ENCODE data around the gene FGF21. TPM values are rescaled to one million over a fixed set of nuclear protein-coding genes. Genes with fewer than 3 reads are reported as not detected.

The FGF21 gene
- total RNA-seq, 1 experiment from 2014 or later: 3.0 TPM

GRCh38 chr19:48734625-48735024 is 20.7 kb upstream of the FGF21 start:
- H3K27ac Mint-ChIP-seq (ENCODE audit: unreplicated experiment): peak overlapping the region; percentile 73
- BruUV-seq (replicated peaks): no TSS peak
- peaks cover 28% of the 10 kb centered on the region for H3K4me1 Mint-ChIP-seq (ENCODE audit: low read depth, unreplicated experiment)
- no peaks in the 10 kb centered on the region for H3K9me3 Mint-ChIP-seq (ENCODE audit: unreplicated experiment)
- peak overlapping the region; percentile 85 for H3K4me3 Mint-ChIP-seq (ENCODE audit: unreplicated experiment)
- no peaks in the 10 kb centered on the region for H3K27me3 Mint-ChIP-seq (ENCODE audit: insufficient read depth, unreplicated experiment)
- POLR2A ChIA-PET: interaction anchor here (1.0 kb wide), 1 partner anchor 20 kb away, joined by 8 read pairs; no protein-coding TSS in a partner anchor
- H3K36me3 Mint-ChIP-seq (ENCODE audit: insufficient read depth, unreplicated experiment): peaks cover 22% of the 10 kb centered on the region
- peak overlapping the region; percentile 55 for H3K4me3 ChIP-seq (ENCODE audit: low read depth, low read length)
- CTCF ChIA-PET: interaction anchor here (1.2 kb wide), 2 partner anchors 22 to 59 kb away, joined by 5 to 7 read pairs; no protein-coding TSS in a partner anchor
- DNase-seq: no peak
- peaks cover 7% of the 10 kb centered on the region for H3K4me1 ChIP-seq
- no peaks in the 10 kb centered on the region for H3K36me3 ChIP-seq (ENCODE audit: control insufficient read depth, insufficient read depth, low read length)
- no peak for TF ChIP-seq CTCF (IDR thresholded peaks at IDR 0.05; ENCODE audit: insufficient read depth in 1 of 2, low read depth in 1 of 2, low read length in 1 of 2, severe bottlenecking in 1 of 2, unreplicated experiment in 1 of 2)
- no peaks in the 10 kb centered on the region for H3K9me3 ChIP-seq
- H3K27me3 ChIP-seq (replicated peaks; ENCODE audit: control insufficient read depth, insufficient read depth, low read length): no peaks in the 10 kb centered on the region
- intact Hi-C loops (cut with micrococcal nuclease; ENCODE audit: unreplicated experiment): no loop called here

GRCh38 chr19:48735031-48735615 is 20.2 kb upstream of the FGF21 start:
- H3K36me3 ChIP-seq (ENCODE audit: control insufficient read depth, insufficient read depth, low read length): no peaks in the 10 kb centered on the region
- TF ChIP-seq CTCF (IDR thresholded peaks at IDR 0.05; ENCODE audit: insufficient read depth in 1 of 2, low read depth in 1 of 2, low read length in 1 of 2, severe bottlenecking in 1 of 2, unreplicated experiment in 1 of 2): peak; percentile 22 to 41
- no peaks in the 10 kb centered on the region for H3K27me3 ChIP-seq (replicated peaks; ENCODE audit: control insufficient read depth, insufficient read depth, low read length)
- CTCF ChIA-PET: interaction anchor here (0.6 to 1.2 kb wide), 7 partner anchors 10 to 59 kb away, joined by 3 to 7 read pairs (median 6); no protein-coding TSS in a partner anchor
- H3K4me1 ChIP-seq: peaks cover 10% of the 10 kb centered on the region
- Mint-ChIP-seq H3K9me3 (ENCODE audit: unreplicated experiment) (no peaks in the 10 kb centered on the region), H3K27me3 (ENCODE audit: insufficient read depth, unreplicated experiment) (no peaks in the 10 kb centered on the region), H3K36me3 (ENCODE audit: insufficient read depth, unreplicated experiment) (peaks cover 22% of the 10 kb centered on the region), H3K4me1 (ENCODE audit: low read depth, unreplicated experiment) (peaks cover 33% of the 10 kb centered on the region), H3K27ac (ENCODE audit: unreplicated experiment) (peak overlapping the region; percentile 73), H3K4me3 (ENCODE audit: unreplicated experiment) (peak overlapping the region; percentile 85)
- intact Hi-C loops (cut with micrococcal nuclease; ENCODE audit: unreplicated experiment): no loop called here
- DNase-seq: peak; percentile 85 to 86
- peak overlapping the region; percentile 55 for H3K4me3 ChIP-seq (ENCODE audit: low read depth, low read length)
- POLR2A ChIA-PET: interaction anchor here (0.6 to 1.0 kb wide), 2 partner anchors 21 to 39 kb away, joined by 4 to 8 read pairs; no protein-coding TSS in a partner anchor
- H3K9me3 ChIP-seq: no peaks in the 10 kb centered on the region
- BruUV-seq (replicated peaks): no TSS peak

- ChIA-PET POLR2A (no interaction called here), CTCF (interaction anchor here (1.7 to 2.9 kb wide), 2 partner anchors 13 to 24 kb away, joined by 10 to 37 read pairs; no protein-coding TSS in a partner anchor)
- Histone ChIP-seq H3K4me3 (ENCODE audit: low read depth, low read length) (no peak overlapping the region), H3K9me3 (no peaks in the 10 kb centered on the region), H3K27me3 (replicated peaks; ENCODE audit: control insufficient read depth, insufficient read depth, low read length) (no peaks in the 10 kb centered on the region), H3K4me1 (peaks cover 22% of the 10 kb centered on the region), H3K36me3 (ENCODE audit: control insufficient read depth, insufficient read depth, low read length) (no peaks in the 10 kb centered on the region)
- H3K9me3 Mint-ChIP-seq (ENCODE audit: unreplicated experiment): no peaks in the 10 kb centered on the region
- peaks cover 26% of the 10 kb centered on the region for H3K36me3 Mint-ChIP-seq (ENCODE audit: insufficient read depth, unreplicated experiment)
- BruUV-seq (replicated peaks): no TSS peak
- peak in 1 of 2 experiments; percentile 51 for DNase-seq
- intact Hi-C loops (cut with micrococcal nuclease; ENCODE audit: unreplicated experiment): no loop called here
- no peak overlapping the region for H3K4me3 Mint-ChIP-seq (ENCODE audit: unreplicated experiment)
- H3K27ac Mint-ChIP-seq (ENCODE audit: unreplicated experiment): peak overlapping the region; percentile 77
- H3K4me1 Mint-ChIP-seq (ENCODE audit: low read depth, unreplicated experiment): peaks cover 41% of the 10 kb centered on the region
- no peak for TF ChIP-seq CTCF (IDR thresholded peaks at IDR 0.05; ENCODE audit: insufficient read depth in 1 of 2, low read depth in 1 of 2, low read length in 1 of 2, severe bottlenecking in 1 of 2, unreplicated experiment in 1 of 2)
- H3K27me3 Mint-ChIP-seq (ENCODE audit: insufficient read depth, unreplicated experiment): no peaks in the 10 kb centered on the region
These were observed 17.8 kb upstream of the FGF21 start for GRCh38 chr19:48737360-48737998.
